Suppressor macrophage treated with lipopolysaccharide for 4 hours (primary cell): ENCODE data around the gene SMG6.
A peak's percentile ranks its signal among the peaks of the same experiment; 100 is the strongest.

ENCODE experiments used
- DNase-seq: peaks from one replicate; pipeline ENCODE4 v3.0.0-alpha.2; 2020

SMG6 gene

GRCh38 chr17:2040942-2041560, 262.5 kb downstream of the SMG6 start:
- no peak for DNase-seq

- no peak for DNase-seq
These were observed 263.3 kb downstream of the SMG6 start for GRCh38 chr17:2040219-2040827.

- DNase-seq: no peak
These were observed 266.4 kb downstream of the SMG6 start for GRCh38 chr17:2037155-2037554.

- no peak for DNase-seq
These were observed 267.8 kb downstream of the SMG6 start for GRCh38 chr17:2035541-2036488.

- DNase-seq: no peak
These were observed 268.6 kb downstream of the SMG6 start for GRCh38 chr17:2034806-2035540.

- no peak for DNase-seq
These were observed 269.4 kb downstream of the SMG6 start for GRCh38 chr17:2034157-2034556.

GRCh38 chr17:2033153-2033552, 270.4 kb downstream of the SMG6 start:
- no peak for DNase-seq

- no peak for DNase-seq
These were observed 272.8 kb downstream of the SMG6 start for GRCh38 chr17:2030779-2031163.

GRCh38 chr17:2029911-2030778, 273.4 kb downstream of the SMG6 start, which contains the start of gene DPH1:
Gene DPH1 (plus strand): TSS chr17:2030153. CDS start chr17:2030170, 17 bp downstream.
- peak; percentile 90 for DNase-seq

- DNase-seq: no peak
These were observed 274.8 kb downstream of the SMG6 start for GRCh38 chr17:2028737-2029136.

- DNase-seq: no peak
These were observed 275.4 kb downstream of the SMG6 start for GRCh38 chr17:2028234-2028614.

GRCh38 chr17:2027528-2028233, 275.9 kb downstream of the SMG6 start:
- DNase-seq: no peak

GRCh38 chr17:2025622-2026309, 277.8 kb downstream of the SMG6 start:
- peak; percentile 70 for DNase-seq

- peak; percentile 37 for DNase-seq
These were observed 278.4 kb downstream of the SMG6 start, which contains the start of gene RTN4RL1 for GRCh38 chr17:2025220-2025621. Gene RTN4RL1 (minus strand): TSS chr17:2025334. CDS start chr17:2024865, 469 bp downstream.

- DNase-seq: no peak
These were observed 278.9 kb downstream of the SMG6 start for GRCh38 chr17:2024572-2025219.

- DNase-seq: peak; percentile 68
These were observed 279.7 kb downstream of the SMG6 start for GRCh38 chr17:2023692-2024571.

GRCh38 chr17:2023256-2023655, 280.3 kb downstream of the SMG6 start:
- no peak for DNase-seq

- no peak for DNase-seq
These were observed 280.8 kb downstream of the SMG6 start for GRCh38 chr17:2022647-2023240.

- DNase-seq: no peak
These were observed 282.9 kb downstream of the SMG6 start for GRCh38 chr17:2020721-2021120.
